Stomach (tissue), 4 donors: ENCODE data around the gene TOMM40L.

Experiments
- CTCF ChIP-seq, 7 experiments: fragments of 450-650 bp in 4 of 7; fragments of 200-600 bp in 3 of 7; sonication (generic) in 3 of 7; IDR thresholded peaks; one replicate each; pipeline ENCODE4 v1.5.1; 2016 to 2019; ENCODE audit warnings: antibody characterized with exemption in 7 of 7, control low read depth in 2 of 7, mild to moderate bottlenecking in 1 of 7
- POLR2A ChIP-seq, 4 donors: fragments of 450-650 bp; IDR thresholded peaks; one replicate each; pipeline ENCODE4 v1.6.1; 2016; ENCODE audit warnings: antibody characterized with exemption in 4 of 4, control low read depth in 2 of 4, mild to moderate bottlenecking in 1 of 4, moderate library complexity in 1 of 4

- no peak for TF ChIP-seq CTCF (IDR thresholded peaks at IDR 0.05)
- TF ChIP-seq POLR2A (IDR thresholded peaks at IDR 0.05) = no peak
These were observed 30.7 kb upstream of the TOMM40L start for GRCh38 chr1:161195171-161195570.
